Naive thymus-derived CD4-positive, alpha-beta T cell (primary cell): ENCODE measurements around the gene GBP4. TPM values are rescaled to one million over a fixed set of nuclear protein-coding genes. Genes with fewer than 3 reads are reported as not detected.
A peak's percentile ranks its signal among the peaks of the same experiment; 100 is the strongest.
"Not testable (repeated sequence)": the region's sequence is repeated elsewhere in the genome, so short reads cannot be mapped to it uniquely, and the experiment has no call there.

Experiments used
- ATAC-seq: fragments of 150-1000 bp; cut with Tn5 transposase; 2 replicates; pipeline ENCODE4 v1.10.0; 2021; ENCODE audit warnings: mild to moderate bottlenecking, moderate library complexity
- CTCF ChIA-PET: fragments of 350-600 bp; sonication (Branson Sonifier 250); formaldehyde crosslinking; loops from one replicate; lab custom pipeline; 2021; ENCODE audit warnings: antibody characterized with exemption; lab: Charles Lee
- POLR2A ChIA-PET: fragments of 350-600 bp; sonication (Branson Sonifier 250); formaldehyde crosslinking; loops from one replicate; lab custom pipeline; 2021; ENCODE audit warnings: antibody characterized with exemption, inconsistent platforms; lab: Charles Lee
- DNase-seq, 9 donors: peaks; one replicate each; pipeline versions ENCODE4 v3.0.0 to v3.0.0-alpha.2; 2020 to 2022; ENCODE audit warnings: mixed read lengths in 1 of 9
- H3K27ac ChIP-seq: one replicate; pipeline ENCODE4 v1.7.0; 2013; ENCODE audit warnings: mild to moderate bottlenecking, low read depth, low read length, moderate library complexity
- H3K27me3 ChIP-seq, 2 donors: one replicate each; pipeline ENCODE4 v1.7.0; 2013; ENCODE audit warnings: low read length in 2 of 2, mild to moderate bottlenecking in 2 of 2, moderate library complexity in 2 of 2; ENCODE audit not compliant: control insufficient read depth in 2 of 2, insufficient read depth in 2 of 2
- H3K36me3 ChIP-seq, 3 experiments: 1 replicate in 2 of 3; 2 replicates in 1 of 3; pipeline ENCODE4 v1.7.0; 2013; ENCODE audit warnings: low read length in 3 of 3, mild to moderate bottlenecking in 3 of 3, moderate library complexity in 1 of 3; ENCODE audit not compliant: insufficient read depth in 3 of 3, control insufficient read depth in 2 of 3
- H3K4me1 ChIP-seq, 2 donors: one replicate each; pipeline ENCODE4 v1.7.0; 2013; ENCODE audit warnings: low read length in 2 of 2, mild to moderate bottlenecking in 2 of 2, moderate library complexity in 1 of 2; ENCODE audit not compliant: control insufficient read depth in 2 of 2, insufficient read depth in 2 of 2
- H3K4me3 ChIP-seq: 2 replicates; pipeline ENCODE4 v1.7.0; 2013; ENCODE audit warnings: mild to moderate bottlenecking, low read length
- H3K9me3 ChIP-seq, 3 experiments: 1 replicate in 2 of 3; 2 replicates in 1 of 3; pipeline ENCODE4 v1.7.0; 2013; ENCODE audit warnings: low read length in 3 of 3; ENCODE audit not compliant: control insufficient read depth in 2 of 3
- H3K27ac Mint-ChIP-seq, 9 donors: one replicate each; pipeline ENCODE4 v1.8.0; 2020 to 2022; ENCODE audit warnings: mixed read lengths in 9 of 9, mild to moderate bottlenecking in 8 of 9, moderate library complexity in 5 of 9, inconsistent platforms in 2 of 9
- H3K27me3 Mint-ChIP-seq, 5 donors: one replicate each; pipeline ENCODE4 v1.8.0; 2021 to 2022; ENCODE audit warnings: mixed read lengths in 5 of 5, mild to moderate bottlenecking in 1 of 5
- H3K36me3 Mint-ChIP-seq, 5 donors: one replicate each; pipeline ENCODE4 v1.8.0; 2020 to 2022; ENCODE audit warnings: mixed read lengths in 5 of 5, mild to moderate bottlenecking in 3 of 5, inconsistent platforms in 1 of 5
- H3K4me1 Mint-ChIP-seq, 7 donors: one replicate each; pipeline ENCODE4 v1.8.0; 2020 to 2022; ENCODE audit warnings: mixed read lengths in 7 of 7, mild to moderate bottlenecking in 3 of 7, inconsistent platforms in 1 of 7
- H3K4me3 Mint-ChIP-seq, 10 donors: one replicate each; pipeline ENCODE4 v1.8.0; 2020 to 2022; ENCODE audit warnings: mild to moderate bottlenecking in 10 of 10, mixed read lengths in 10 of 10, moderate library complexity in 6 of 10, inconsistent platforms in 2 of 10
- H3K9me3 Mint-ChIP-seq, 11 donors: one replicate each; pipeline ENCODE4 v1.8.0; 2020 to 2022; ENCODE audit warnings: mixed read lengths in 11 of 11, mild to moderate bottlenecking in 4 of 11, inconsistent platforms in 1 of 11, moderate library complexity in 1 of 11
- intact Hi-C, 2 donors: fragments of 100-400 bp; cut with micrococcal nuclease; formaldehyde crosslinking; loops; one replicate each; pipeline ENCODE4 v1.15.1; 2023
- polyA plus RNA-seq, 2 donors: library from polyadenylated mRNA; unstranded; fragments of 300-500 nt; fragmentation: Illumina TruSeq; gene quantifications; one replicate each; pipeline ENCODE4 v1.2.3, GENCODE V29; 2021
- total RNA-seq, 6 experiments: library from RNA in 5 of 6; stranded (reverse) in 5 of 6; gene quantifications; 1 replicate in 5 of 6; 2 replicates in 1 of 6; pipeline ENCODE4 v1.2.3 and lab custom pipeline; 2021 to 2026

GBP4 gene, protein sequence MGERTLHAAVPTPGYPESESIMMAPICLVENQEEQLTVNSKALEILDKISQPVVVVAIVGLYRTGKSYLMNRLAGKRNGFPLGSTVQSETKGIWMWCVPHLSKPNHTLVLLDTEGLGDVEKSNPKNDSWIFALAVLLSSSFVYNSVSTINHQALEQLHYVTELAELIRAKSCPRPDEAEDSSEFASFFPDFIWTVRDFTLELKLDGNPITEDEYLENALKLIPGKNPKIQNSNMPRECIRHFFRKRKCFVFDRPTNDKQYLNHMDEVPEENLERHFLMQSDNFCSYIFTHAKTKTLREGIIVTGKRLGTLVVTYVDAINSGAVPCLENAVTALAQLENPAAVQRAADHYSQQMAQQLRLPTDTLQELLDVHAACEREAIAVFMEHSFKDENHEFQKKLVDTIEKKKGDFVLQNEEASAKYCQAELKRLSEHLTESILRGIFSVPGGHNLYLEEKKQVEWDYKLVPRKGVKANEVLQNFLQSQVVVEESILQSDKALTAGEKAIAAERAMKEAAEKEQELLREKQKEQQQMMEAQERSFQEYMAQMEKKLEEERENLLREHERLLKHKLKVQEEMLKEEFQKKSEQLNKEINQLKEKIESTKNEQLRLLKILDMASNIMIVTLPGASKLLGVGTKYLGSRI
- total RNA-seq (100 to 1,000 TPM in 1 of 5 experiments, 10 to 100 TPM in 4; 29.1 to 174 (median 37.4) TPM), polyA plus RNA-seq (10 to 100 TPM; 36.4 to 49.3 TPM), total RNA-seq (lab: John Stamatoyannopoulos, UW) (75.4 reads per million, percentile 79 among the genes with 10 or more reads in this experiment)

DNA sequence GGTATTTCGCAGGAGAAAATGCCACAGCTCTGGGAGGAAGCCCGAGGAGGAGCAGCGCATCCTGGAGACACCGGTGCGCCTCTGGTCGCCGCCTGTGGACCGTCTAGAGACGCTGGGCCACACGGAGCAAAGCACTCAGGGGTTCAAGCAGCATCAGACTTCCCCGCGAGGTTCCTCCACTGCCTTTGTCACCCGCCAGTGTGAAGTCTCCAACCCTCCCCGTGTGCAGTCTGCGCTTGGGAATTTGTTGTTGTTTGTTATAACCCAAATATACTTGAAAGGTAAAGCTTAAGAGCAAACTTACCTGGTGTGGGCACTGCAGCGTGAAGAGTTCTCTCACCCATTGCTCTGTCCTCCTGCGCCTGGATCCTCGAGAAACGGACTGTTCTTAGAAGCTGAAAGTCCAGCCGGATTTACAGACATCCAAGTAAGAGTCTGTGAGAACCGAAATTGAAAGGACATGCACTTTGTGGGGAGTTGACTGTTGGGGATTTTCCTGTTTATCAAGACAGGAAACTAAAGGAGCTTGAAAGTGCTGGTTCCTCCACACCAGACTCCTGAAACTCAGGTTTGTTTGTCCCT is at the start of gene GBP4:
GBP4 (minus strand) TSS at position 452 of the 582 bp plus-strand sequence; CDS start at position 344, 108 bp downstream.
- intact Hi-C loops: loop anchor here (1.0 to 10.0 kb wide), 14 partner anchors 8 to 259 kb away; partner anchors contain the start of genes GBP2 (in 2 of the 2), GBP1 (in 1 of the 2) and GBP5 (in 1 of the 2)
- Histone ChIP-seq H3K4me1 (peaks cover 42 to 47% of the 10 kb centered on the region in 2 donors), H3K27me3 (no peaks in the 10 kb centered on the region), H3K36me3 (peaks cover 0 to 19% (median 0%) of the 10 kb centered on the region in 3 experiments), H3K4me3 (peak within 1 kb of the TSS; percentile 92), H3K9me3 (no peaks in the 10 kb centered on the region), H3K27ac (peak within 1 kb of the TSS; percentile 88)
- CTCF ChIA-PET: interaction anchor here (0.9 to 2.1 kb wide), 6 partner anchors 17 to 159 kb away, joined by 3 to 11 read pairs (median 6); partner anchors contain the start of gene GBP5
- Mint-ChIP-seq H3K4me3 (peak within 1 kb of the TSS; percentile 91 to 99 (median 97)), H3K27ac (peak within 1 kb of the TSS; percentile 91 to 99 (median 95)), H3K27me3 (no peaks in the 10 kb centered on the region), H3K9me3 (peaks cover 0 to 5% (median 0%) of the 10 kb centered on the region in 11 donors), H3K36me3 (peaks cover 4 to 57% (median 29%) of the 10 kb centered on the region in 5 donors), H3K4me1 (peaks cover 51 to 82% (median 71%) of the 10 kb centered on the region in 7 donors)
- POLR2A ChIA-PET: interaction anchor here (0.7 to 4.5 kb wide), 14 partner anchors 14 to 411 kb away, joined by 3 to 40 read pairs (median 4); partner anchors contain the start of genes GBP2 and GBP5
- ATAC-seq (peak; percentile 73), DNase-seq (peak; percentile 25 to 49 (median 41))

DNA sequence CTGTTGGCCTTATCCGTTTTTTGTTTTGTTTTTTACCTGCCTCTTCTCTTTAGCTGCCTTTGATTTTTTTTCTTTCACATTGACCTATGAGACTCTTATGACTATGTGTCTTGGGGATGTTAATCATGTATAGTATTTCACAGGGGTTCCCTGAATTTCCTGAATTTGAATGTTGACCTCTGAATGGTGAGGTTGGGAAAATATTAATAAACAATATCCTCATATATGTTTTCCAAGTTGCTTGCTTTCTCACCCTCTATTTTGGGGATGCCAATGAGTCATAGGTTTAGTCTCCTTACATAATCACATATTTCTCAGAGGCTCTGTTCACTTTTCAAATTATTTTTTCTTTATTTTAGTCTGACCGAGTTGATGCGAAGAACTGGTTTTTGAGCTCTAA is 44.3 kb upstream of the GBP4 start:
- no peak overlapping the region for H3K27ac Mint-ChIP-seq
- H3K9me3 Mint-ChIP-seq: peaks cover 6 to 65% (median 13%) of the 10 kb centered on the region in 11 donors
- Histone ChIP-seq H3K9me3 (peaks cover 0 to 4% (median 0%) of the 10 kb centered on the region in 3 experiments), H3K27me3 (no peaks in the 10 kb centered on the region), H3K27ac (no peak overlapping the region), H3K4me1 (peaks cover 0 to 4% of the 10 kb centered on the region in 2 donors), H3K4me3 (no peak overlapping the region), H3K36me3 (no peaks in the 10 kb centered on the region)
- ChIA-PET POLR2A (no interaction called here), CTCF (no interaction called here)
- intact Hi-C loops: no loop called here
- no peak for DNase-seq
- no peaks in the 10 kb centered on the region for H3K27me3 Mint-ChIP-seq
- H3K36me3 Mint-ChIP-seq: peaks cover 13 to 89% (median 19%) of the 10 kb centered on the region in 5 donors
- no peak overlapping the region for H3K4me3 Mint-ChIP-seq
- no peak for ATAC-seq
- H3K4me1 Mint-ChIP-seq: peaks cover 11 to 40% (median 23%) of the 10 kb centered on the region in 7 donors

DNA sequence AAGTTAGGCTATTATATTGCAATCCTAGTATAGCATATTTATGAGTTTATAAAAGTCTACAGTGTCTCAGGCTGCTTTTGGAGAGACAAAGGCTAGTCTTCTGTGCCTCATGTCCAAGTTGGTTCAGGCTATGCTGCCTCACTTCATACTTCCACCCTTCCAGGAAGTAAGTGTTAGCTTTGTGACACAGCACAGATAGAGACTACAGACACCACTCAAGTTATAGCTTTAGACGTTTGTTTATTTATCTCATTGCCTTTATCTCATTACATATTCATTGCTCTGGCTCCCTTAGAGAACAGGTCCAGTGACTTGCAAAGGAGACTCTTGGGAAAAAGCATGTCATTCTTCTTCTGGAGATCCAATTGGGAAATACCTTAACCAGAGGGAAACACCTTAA is 22.6 kb upstream of the GBP4 start:
- no peak for ATAC-seq
- H3K36me3 ChIP-seq: no peaks in the 10 kb centered on the region
- Mint-ChIP-seq H3K4me3 (no peak overlapping the region), H3K27ac (no peak overlapping the region), H3K9me3 (peaks cover 0 to 53% (median 7%) of the 10 kb centered on the region in 11 donors), H3K36me3 (peaks cover 9 to 63% (median 18%) of the 10 kb centered on the region in 5 donors), H3K27me3 (peaks cover 0 to 2% (median 0%) of the 10 kb centered on the region in 5 donors), H3K4me1 (peaks cover 0 to 3% (median 0%) of the 10 kb centered on the region in 7 donors)
- no peak overlapping the region for H3K27ac ChIP-seq
- H3K9me3 ChIP-seq: peaks cover 0 to 4% (median 0%) of the 10 kb centered on the region in 3 experiments
- no peak overlapping the region for H3K4me3 ChIP-seq
- no peak for DNase-seq
- H3K27me3 ChIP-seq: no peaks in the 10 kb centered on the region
- POLR2A ChIA-PET: no interaction called here
- intact Hi-C loops: no loop called here
- no peaks in the 10 kb centered on the region for H3K4me1 ChIP-seq
- CTCF ChIA-PET: interaction anchor here (0.8 kb wide), 1 partner anchor 134 kb away, joined by 3 read pairs; no protein-coding TSS in a partner anchor

DNA sequence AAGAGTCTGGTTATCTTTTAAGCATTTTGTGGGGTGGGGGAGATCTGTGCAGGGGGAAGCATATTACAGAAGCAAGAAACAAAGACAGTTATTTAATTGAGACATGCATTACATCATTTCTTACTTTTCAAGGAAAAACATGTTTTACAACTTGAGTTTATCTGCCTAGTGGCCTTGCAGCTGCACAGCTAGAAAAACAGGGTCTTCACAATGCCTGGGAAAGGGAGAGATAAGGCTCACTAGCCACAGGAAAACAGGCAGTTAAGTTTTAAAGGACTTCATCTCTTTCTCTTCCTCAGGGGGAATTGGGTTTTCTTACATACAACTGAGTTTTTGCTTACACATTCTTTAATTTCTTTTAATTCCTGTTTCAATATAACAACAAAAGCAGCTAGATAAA is 21.1 kb upstream of the GBP4 start:
- H3K36me3 ChIP-seq, H3K4me1 Mint-ChIP-seq, intact Hi-C loops, H3K9me3 ChIP-seq, DNase-seq, ATAC-seq, H3K4me1 ChIP-seq, H3K27ac ChIP-seq, H3K27ac Mint-ChIP-seq, H3K4me3 ChIP-seq, H3K4me3 Mint-ChIP-seq, H3K27me3 Mint-ChIP-seq, CTCF ChIA-PET, H3K27me3 ChIP-seq: not testable (repeated sequence)
- Mint-ChIP-seq H3K36me3 (peaks cover 9 to 54% (median 17%) of the 10 kb centered on the region in 5 donors), H3K9me3 (peaks cover 0 to 43% (median 4%) of the 10 kb centered on the region in 11 donors)
- POLR2A ChIA-PET: interaction anchor here (1.0 kb wide), 1 partner anchor 13 kb away, joined by 3 read pairs; no protein-coding TSS in a partner anchor

DNA sequence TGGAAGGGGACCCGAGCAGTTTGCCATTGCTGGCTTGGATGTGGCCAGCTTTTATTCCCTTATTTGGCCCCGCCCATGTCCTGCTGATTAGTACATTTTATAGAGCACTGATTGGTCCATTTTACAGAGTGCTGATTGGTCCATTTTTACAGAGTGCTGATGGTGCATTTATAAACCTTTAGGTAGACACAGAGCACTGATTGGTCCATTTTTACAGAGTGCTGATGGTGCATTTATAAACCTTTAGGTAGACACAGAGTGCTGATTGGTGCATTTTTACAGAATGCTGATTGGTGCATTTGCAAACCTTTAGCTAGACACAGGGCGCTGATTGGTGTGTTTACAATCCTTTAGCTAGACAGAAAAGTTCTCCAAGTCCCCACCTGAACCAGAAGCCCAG is 20.2 kb upstream of the GBP4 start:
- H3K27me3 Mint-ChIP-seq, H3K27ac Mint-ChIP-seq, H3K4me3 ChIP-seq, CTCF ChIA-PET, H3K27me3 ChIP-seq, intact Hi-C loops, H3K9me3 ChIP-seq, DNase-seq, H3K4me3 Mint-ChIP-seq, H3K36me3 ChIP-seq, H3K27ac ChIP-seq, H3K4me1 Mint-ChIP-seq, H3K4me1 ChIP-seq, ATAC-seq: not testable (repeated sequence)
- Mint-ChIP-seq H3K36me3 (peaks cover 9 to 51% (median 14%) of the 10 kb centered on the region in 5 donors), H3K9me3 (peaks cover 0 to 38% (median 2%) of the 10 kb centered on the region in 11 donors)
- POLR2A ChIA-PET: interaction anchor here (1.0 kb wide), 1 partner anchor 12 kb away, joined by 3 read pairs; no protein-coding TSS in a partner anchor

DNA sequence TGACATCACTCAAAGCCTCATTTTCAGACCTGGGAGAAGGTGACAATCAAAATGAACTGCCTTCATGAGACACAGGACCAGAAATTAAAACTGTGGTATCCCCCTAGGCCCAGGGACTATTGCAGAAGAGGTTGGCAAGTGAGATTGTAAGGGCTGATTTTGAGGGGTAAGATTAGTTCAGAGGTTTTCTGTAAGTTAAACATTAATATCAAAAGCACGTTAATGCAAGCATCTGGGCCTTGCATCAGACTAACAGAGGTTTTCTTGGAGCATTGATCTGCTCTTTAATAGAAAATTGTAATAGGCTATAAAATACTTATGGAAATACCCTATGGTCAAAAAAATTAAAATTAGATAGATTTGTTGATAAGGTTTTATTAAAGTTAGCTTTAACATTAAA is 14.6 kb upstream of the GBP4 start:
- H3K27ac ChIP-seq: no peak overlapping the region
- intact Hi-C loops: no loop called here
- Mint-ChIP-seq H3K9me3 (peaks cover 0 to 33% (median 7%) of the 10 kb centered on the region in 11 donors), H3K27ac (peak overlapping the region in 1 of 9 donors; percentile 10), H3K36me3 (peaks cover 5 to 45% (median 25%) of the 10 kb centered on the region in 5 donors), H3K4me3 (no peak overlapping the region), H3K4me1 (no peaks in the 10 kb centered on the region), H3K27me3 (no peaks in the 10 kb centered on the region)
- H3K27me3 ChIP-seq: no peaks in the 10 kb centered on the region
- ATAC-seq: no peak
- H3K4me3 ChIP-seq: no peak overlapping the region
- H3K4me1 ChIP-seq: no peaks in the 10 kb centered on the region
- H3K36me3 ChIP-seq: no peaks in the 10 kb centered on the region
- ChIA-PET CTCF (no interaction called here), POLR2A (interaction anchor here (2.0 kb wide), 1 partner anchor 15 kb away, joined by 4 read pairs; the partner anchor contains the start of gene GBP4)
- no peak for DNase-seq
- peaks cover 0 to 4% (median 0%) of the 10 kb centered on the region in 3 experiments for H3K9me3 ChIP-seq
